Fibroblast of villous mesenchyme (primary cell): ENCODE measurements around the gene PPP3CA. TPM values are rescaled to one million over a fixed set of nuclear protein-coding genes. Genes with fewer than 3 reads are reported as not detected.
"Not testable (repeated sequence)": the region's sequence is repeated elsewhere in the genome, so short reads cannot be mapped to it uniquely, and the experiment has no call there.

Experiments used
- DNase-seq: peaks from one replicate; pipeline ENCODE4 v3.0.0-alpha.2; 2010; ENCODE audit warnings: low read depth
- H3K4me3 ChIP-seq: 2 replicates; pipeline ENCODE4 v1.5.1; 2011; ENCODE audit warnings: low read depth, mild to moderate bottlenecking, low read length
- total RNA-seq: library from RNA; depleted of rRNA; stranded (reverse); fragments of >200 nt; gene quantifications from 2 replicates; pipeline ENCODE4 v1.2.3, GENCODE V29; 2012
- TF ChIP-seq, protein P1 (sequence below): IDR thresholded peaks from 2 replicates; pipeline ENCODE4 v1.5.1; 2012; ENCODE audit warnings: low read depth, mild to moderate bottlenecking, low read length; ENCODE audit not compliant: insufficient read depth

The PPP3CA gene
- total RNA-seq, 1 donor: 47.9 TPM

DNA sequence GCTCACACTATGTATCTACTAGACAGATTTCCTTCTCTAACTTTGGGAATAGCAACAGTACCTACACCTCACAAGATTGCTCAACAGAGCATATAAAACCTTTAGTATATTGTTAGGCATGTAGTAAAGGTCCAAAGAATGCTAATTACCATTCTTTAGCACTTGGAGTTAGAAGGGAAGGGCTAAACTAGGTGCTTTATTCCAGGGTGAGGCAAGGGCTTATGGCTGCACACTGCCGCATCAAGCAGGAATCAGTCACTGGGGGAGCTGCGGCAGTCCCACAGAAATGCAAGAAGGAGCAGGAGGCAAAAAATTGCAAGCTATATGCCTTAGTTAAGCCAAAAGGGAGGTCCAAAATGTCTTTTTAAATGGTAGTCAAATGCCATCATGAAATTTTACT is 162.7 kb downstream of the PPP3CA start:
- TF ChIP-seq, protein P1, sequence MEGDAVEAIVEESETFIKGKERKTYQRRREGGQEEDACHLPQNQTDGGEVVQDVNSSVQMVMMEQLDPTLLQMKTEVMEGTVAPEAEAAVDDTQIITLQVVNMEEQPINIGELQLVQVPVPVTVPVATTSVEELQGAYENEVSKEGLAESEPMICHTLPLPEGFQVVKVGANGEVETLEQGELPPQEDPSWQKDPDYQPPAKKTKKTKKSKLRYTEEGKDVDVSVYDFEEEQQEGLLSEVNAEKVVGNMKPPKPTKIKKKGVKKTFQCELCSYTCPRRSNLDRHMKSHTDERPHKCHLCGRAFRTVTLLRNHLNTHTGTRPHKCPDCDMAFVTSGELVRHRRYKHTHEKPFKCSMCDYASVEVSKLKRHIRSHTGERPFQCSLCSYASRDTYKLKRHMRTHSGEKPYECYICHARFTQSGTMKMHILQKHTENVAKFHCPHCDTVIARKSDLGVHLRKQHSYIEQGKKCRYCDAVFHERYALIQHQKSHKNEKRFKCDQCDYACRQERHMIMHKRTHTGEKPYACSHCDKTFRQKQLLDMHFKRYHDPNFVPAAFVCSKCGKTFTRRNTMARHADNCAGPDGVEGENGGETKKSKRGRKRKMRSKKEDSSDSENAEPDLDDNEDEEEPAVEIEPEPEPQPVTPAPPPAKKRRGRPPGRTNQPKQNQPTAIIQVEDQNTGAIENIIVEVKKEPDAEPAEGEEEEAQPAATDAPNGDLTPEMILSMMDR: no peak
- no peak overlapping the region for H3K4me3 ChIP-seq
- DNase-seq: no peak

DNA sequence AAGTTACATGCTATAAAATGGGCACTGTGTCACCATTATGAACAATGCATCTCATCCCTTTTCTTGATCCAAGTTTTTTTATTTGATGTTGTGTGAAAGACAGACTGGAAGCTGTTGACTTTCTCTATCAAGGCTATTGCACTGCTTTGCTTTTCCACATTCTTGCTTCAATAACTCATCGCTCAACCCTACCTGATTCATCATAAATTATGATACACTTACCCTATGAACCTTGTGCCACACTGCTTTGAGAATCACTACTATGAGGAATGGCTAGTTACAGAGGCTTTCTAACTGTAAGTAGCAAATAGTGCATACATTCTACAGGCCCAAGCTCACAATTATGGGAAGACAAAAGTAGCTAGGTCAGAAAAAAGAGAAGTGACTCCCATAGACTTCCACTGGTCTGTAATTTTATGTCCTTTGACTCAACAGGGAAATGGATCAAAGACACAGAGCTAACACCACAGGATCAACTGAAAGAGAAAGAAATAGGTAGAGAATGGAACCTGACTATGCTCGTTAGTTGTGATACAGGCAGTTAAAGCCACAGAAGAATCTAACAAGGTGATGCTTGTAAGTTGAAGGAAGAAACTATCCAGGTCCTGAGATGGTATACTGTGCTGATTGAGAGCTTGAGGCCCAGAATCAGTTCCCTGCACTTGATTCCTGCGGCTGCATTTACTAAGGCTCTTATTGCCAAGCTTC is 163.5 kb downstream of the PPP3CA start:
- TF ChIP-seq, protein P1: no peak
- DNase-seq: no peak

DNA sequence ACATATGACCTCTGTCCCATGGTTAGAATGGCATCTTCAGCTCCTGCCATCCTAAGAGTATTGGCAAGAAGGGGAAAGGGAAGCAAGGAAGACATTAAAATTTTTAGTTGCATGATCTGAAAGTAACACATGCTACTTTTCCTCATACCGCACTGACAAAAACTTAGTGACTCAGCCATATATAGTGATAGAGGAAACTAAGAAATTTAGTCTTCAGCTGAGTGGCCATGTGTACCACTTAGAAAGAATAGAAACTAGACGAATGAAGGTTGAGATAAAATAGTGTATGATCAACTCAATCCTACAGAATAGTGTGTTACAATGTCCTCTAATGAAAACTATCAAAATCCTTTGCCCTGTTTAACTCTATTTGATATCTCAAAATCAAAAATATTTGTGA is 164.1 kb downstream of the PPP3CA start:
- no peak for DNase-seq
- TF ChIP-seq, protein P1: no peak

More for the DNA sequence above, 163.5 kb downstream of the PPP3CA start:
- H3K4me3 ChIP-seq: no peak overlapping the region

DNA sequence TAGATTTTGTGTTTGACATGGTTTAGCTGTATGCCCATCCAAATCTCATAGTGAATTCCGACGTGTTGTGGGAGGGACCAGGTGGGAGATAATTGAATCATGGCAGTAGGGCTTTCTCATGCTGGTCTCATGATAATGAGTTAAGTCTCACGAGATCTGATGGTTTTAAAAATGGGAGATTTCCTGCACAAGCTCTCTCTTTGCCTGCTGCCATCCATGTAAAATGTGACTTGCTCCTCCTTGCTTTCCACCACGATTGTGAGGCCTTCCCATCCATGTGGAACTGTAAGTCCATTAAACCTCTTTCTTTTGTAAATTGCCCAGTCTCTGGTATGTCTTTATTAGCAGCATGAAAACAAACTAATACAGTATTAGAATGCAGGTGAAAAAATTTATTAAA is 164.6 kb downstream of the PPP3CA start:
- H3K4me3 ChIP-seq, DNase-seq: not testable (repeated sequence)

More for the DNA sequence above, 164.1 kb downstream of the PPP3CA start:
- no peak overlapping the region for H3K4me3 ChIP-seq

DNA sequence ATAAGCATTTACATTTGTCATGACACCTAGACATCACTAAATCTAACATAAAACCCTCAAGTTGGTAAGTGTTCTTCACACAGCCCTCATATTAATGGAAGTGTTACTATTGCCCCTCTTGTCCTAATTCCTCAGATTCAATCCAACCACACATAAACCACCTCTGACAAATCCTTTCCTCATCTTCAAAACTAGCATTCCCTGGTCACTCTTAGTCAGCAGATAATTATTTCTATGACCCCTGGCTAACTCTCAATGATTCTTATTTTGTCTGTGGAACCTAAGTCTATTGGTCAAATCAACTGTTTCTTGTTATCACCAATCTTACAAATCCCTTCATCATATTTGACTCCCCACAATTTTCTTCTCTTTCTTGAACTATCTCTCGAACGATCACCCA is 168.6 kb downstream of the PPP3CA start:
- DNase-seq: no peak
- H3K4me3 ChIP-seq: no peak overlapping the region

DNA sequence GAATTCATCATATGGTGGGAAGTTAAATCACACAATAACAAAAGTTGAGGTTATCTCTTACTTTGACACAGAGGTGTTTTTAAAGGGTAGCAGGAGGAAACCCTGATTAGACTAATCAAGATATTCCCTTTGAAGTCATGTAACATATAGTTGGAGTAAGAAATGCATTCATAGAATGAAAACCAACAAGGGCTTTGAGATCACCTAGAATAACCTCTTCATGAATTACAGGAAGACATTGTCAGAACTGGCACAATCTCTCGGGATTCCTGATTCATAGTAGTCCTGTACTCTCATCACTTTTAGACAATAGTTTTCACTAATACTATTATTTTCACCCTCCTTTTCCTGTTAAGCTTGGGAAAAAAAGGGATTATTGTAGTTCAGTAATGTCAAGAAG is 170.2 kb downstream of the PPP3CA start:
- no peak overlapping the region for H3K4me3 ChIP-seq
- no peak for DNase-seq
- TF ChIP-seq, protein P1: no peak

More for the DNA sequence above, 168.6 kb downstream of the PPP3CA start:
- TF ChIP-seq, protein P1: no peak

DNA sequence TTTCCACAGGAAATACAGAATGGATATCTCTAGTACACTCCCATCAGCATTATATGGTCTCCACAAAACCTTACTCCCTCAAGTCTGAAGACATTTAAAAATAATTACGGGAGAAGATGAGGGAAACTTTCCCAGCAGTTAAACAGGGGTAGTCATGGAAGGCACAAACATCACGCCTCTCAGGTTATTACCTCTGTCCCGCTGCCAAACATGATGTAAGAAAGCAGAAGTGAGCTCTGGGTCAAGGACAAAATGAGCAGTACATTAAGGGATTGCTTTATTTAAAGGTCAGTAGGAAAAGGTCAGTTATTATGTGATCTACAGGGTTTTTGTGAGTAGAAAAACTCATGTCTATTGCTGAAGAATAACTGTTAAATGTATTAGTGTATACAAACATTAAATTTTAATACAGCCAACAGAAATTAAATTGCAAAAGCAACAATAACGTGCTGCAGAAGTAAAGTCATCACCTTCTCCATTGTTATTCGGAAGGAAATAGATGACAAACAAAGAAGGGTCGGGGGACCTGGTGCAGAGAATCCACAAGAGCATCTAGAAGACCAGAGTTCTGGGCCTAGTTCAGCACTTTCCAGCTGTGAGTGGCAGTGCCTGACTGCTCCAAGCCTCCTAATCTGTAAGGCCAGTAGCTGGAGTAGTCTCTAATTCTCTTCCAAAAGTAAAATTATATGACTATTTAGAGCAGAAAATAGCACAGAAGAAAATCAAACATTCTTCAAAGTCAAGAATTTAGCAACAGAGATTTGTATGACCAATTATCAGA is 171.2 kb downstream of the PPP3CA start:
- TF ChIP-seq, protein P1: no peak
- DNase-seq: peak; percentile 48
- no peak overlapping the region for H3K4me3 ChIP-seq
